HG03060 (cell line): ENCODE data around the gene VIPAS39.

Experiments used
- ATAC-seq: cut with Tn5 transposase; IDR thresholded peaks from one replicate; pipeline ENCODE4 v1.9.1; 2021; ENCODE audit warnings: low read depth, moderate number of reproducible peaks; ENCODE audit not compliant: unreplicated experiment

The VIPAS39 gene

GRCh38 chr14:77407158-77407557 lies 50.2 kb downstream of the VIPAS39 start:
- no peak for ATAC-seq

- no peak for ATAC-seq
These were observed 50.7 kb downstream of the VIPAS39 start for GRCh38 chr14:77406718-77407117.

GRCh38 chr14:77406086-77406485 lies 51.3 kb downstream of the VIPAS39 start:
- ATAC-seq, result no peak

GRCh38 chr14:77403768-77404167 lies 53.6 kb downstream of the VIPAS39 start:
- no peak for ATAC-seq

GRCh38 chr14:77400216-77400615 lies 57.2 kb downstream of the VIPAS39 start:
- ATAC-seq, result no peak

GRCh38 chr14:77390188-77390587 lies 67.2 kb downstream of the VIPAS39 start:
- no peak for ATAC-seq

- ATAC-seq, result no peak
These were observed 78.7 kb downstream of the VIPAS39 start for GRCh38 chr14:77378701-77379100.

- no peak for ATAC-seq
These were observed 79.9 kb downstream of the VIPAS39 start for GRCh38 chr14:77377502-77377844.

GRCh38 chr14:77376771-77377501 lies 80.5 kb downstream of the VIPAS39 start, which contains the start of the genes SAMD15 and TMED8:
SAMD15 (plus strand) TSS chr14:77377379; CDS start chr14:77377419, 40 bp downstream.
TMED8 (minus strand) TSS chr14:77377094; CDS start chr14:77377053, 41 bp downstream.
- peak; percentile 46 for ATAC-seq
